ENCODE results near the gene HSD17B4. TPM values are rescaled to one million over a fixed set of nuclear protein-coding genes. Genes with fewer than 3 reads are reported as not detected.

The HSD17B4 gene
- total and polyA plus RNA-seq, 2 of the 13 experiments (the other 11 are each of a cell fraction or from before 2014, with no cell fraction given), result 178 to 399 TPM

GRCh38 chr5:119468286-119468685 lies 16.0 kb downstream of the HSD17B4 start:
- BruUV-seq (replicated peaks), result no TSS peak
- POLR2A ChIA-PET, result no interaction called here
- 93% methylated on average over 1 of the region's 1 CpG for WGBS (ENCODE audit: low lambda C conversion rate)

GRCh38 chr5:119470105-119470763 lies 17.9 kb downstream of the HSD17B4 start:
- H4K20me1 ChIP-seq (ENCODE audit: insufficient read depth, low read length), result peaks cover 4% of the 10 kb centered on the region; the same call in 1 of the 2 replicates
- no peak overlapping the region for H3K9ac ChIP-seq (ENCODE audit: insufficient read depth, low read depth, low read length)
- in situ Hi-C loops (cut with HindIII; ENCODE audit: extremely low pct_ligation_motif_present, low pct_unique_long_range_greater_than_20kb) (loop anchor here (10.0 to 25.0 kb wide), 2 partner anchors 267 to 985 kb away; no protein-coding TSS in a partner anchor), intact Hi-C loops (cut with micrococcal nuclease; ENCODE audit: unreplicated experiment) (loop anchor here (5.0 kb wide), 1 partner anchor 987 kb away; no protein-coding TSS in a partner anchor)
- H3K4me2 ChIP-seq (ENCODE audit: low read depth, low read length), result no peak overlapping the region
- peaks cover 67% of the 10 kb centered on the region for H3K79me2 ChIP-seq (ENCODE audit: insufficient read depth, low read length)
- H2AFZ ChIP-seq (ENCODE audit: low read length), result no peak overlapping the region
- FAIRE-seq (no peak), DNase-seq (ENCODE audit: low spot score) (no peak), ATAC-seq (no peak; the same call in 2 of the 3 replicates)
- no peaks in the 10 kb centered on the region for H3K27me3 ChIP-seq (ENCODE audit: control insufficient read depth in 1 of 2, insufficient read depth in 2 of 2, low read length in 2 of 2)
- H3K27ac ChIP-seq (ENCODE audit: extremely low read length, insufficient read depth, low read length), result no peak overlapping the region
- peaks cover 3 to 13% of the 10 kb centered on the region in 2 experiments; a peak in 3 of 5 replicates for H3K36me3 ChIP-seq (replicated peaks in 1 of 2; ENCODE audit: control insufficient read depth in 1 of 2, insufficient read depth in 2 of 2, low read length in 2 of 2)
- CTCF ChIA-PET (ENCODE audit: low intra/inter-chr PET ratio, low total read pairs), result no interaction called here
- peaks cover 21% of the 10 kb centered on the region for H3K4me1 ChIP-seq (ENCODE audit: insufficient read depth, low read length)
- 100% methylated on average over 2 of the region's 3 CpGs for WGBS (ENCODE audit: low lambda C conversion rate)
- POLR2A ChIA-PET, result no interaction called here
- H3K9me3 ChIP-seq (ENCODE audit: low read length), result peaks cover 10% of the 10 kb centered on the region
- H3K4me3 ChIP-seq (replicated peaks in 1 of 3; ENCODE audit: insufficient read depth in 1 of 3, low read depth in 2 of 3, low read length in 3 of 3), result no peak overlapping the region
- no TSS peak for BruUV-seq (replicated peaks)
- TF ChIP-seq CEBPG (CRISPR knock-in tag; IDR thresholded peaks at IDR 0.05) (no peak), BORCS8-MEF2B (CRISPR knock-in tag; IDR thresholded peaks at IDR 0.05) (no peak), WIZ (CRISPR knock-in tag; IDR thresholded peaks at IDR 0.05) (no peak), E2F2 (CRISPR knock-in tag; IDR thresholded peaks at IDR 0.05; ENCODE audit: borderline replicate concordance) (no peak), MXD4 (CRISPR knock-in tag; IDR thresholded peaks at IDR 0.05) (no peak), ZFP1 (CRISPR knock-in tag; IDR thresholded peaks at IDR 0.05) (no peak)

More at GRCh38 chr5:119468286-119468685, 16.0 kb downstream of the HSD17B4 start:
- no peak for DNase-seq (ENCODE audit: low spot score)
- no peak for ATAC-seq
- H4K20me1 ChIP-seq (ENCODE audit: insufficient read depth, low read length), result peaks cover 4% of the 10 kb centered on the region; the same call in 1 of the 2 replicates
- peaks cover 80% of the 10 kb centered on the region for H3K79me2 ChIP-seq (ENCODE audit: insufficient read depth, low read length)
- intact Hi-C loops (cut with micrococcal nuclease; ENCODE audit: unreplicated experiment) (no loop called here), in situ Hi-C loops (cut with HindIII; ENCODE audit: extremely low pct_ligation_motif_present, low pct_unique_long_range_greater_than_20kb) (loop anchor here (25.0 kb wide), 1 partner anchor 269 kb away; no protein-coding TSS in a partner anchor)
- peaks cover 24% of the 10 kb centered on the region for H3K4me1 ChIP-seq (ENCODE audit: insufficient read depth, low read length)
- no peak overlapping the region for H3K27ac ChIP-seq (ENCODE audit: extremely low read length, insufficient read depth, low read length)
- no peak overlapping the region for H3K4me3 ChIP-seq (replicated peaks in 1 of 3; ENCODE audit: insufficient read depth in 1 of 3, low read depth in 2 of 3, low read length in 3 of 3)
- H2AFZ ChIP-seq (ENCODE audit: low read length), result no peak overlapping the region
- no peak for FAIRE-seq
- H3K9ac ChIP-seq (ENCODE audit: insufficient read depth, low read depth, low read length), result no peak overlapping the region
- peaks cover 10% of the 10 kb centered on the region for H3K9me3 ChIP-seq (ENCODE audit: low read length)
- H3K27me3 ChIP-seq (ENCODE audit: control insufficient read depth in 1 of 2, insufficient read depth in 2 of 2, low read length in 2 of 2), result no peaks in the 10 kb centered on the region
- no peak overlapping the region for H3K4me2 ChIP-seq (ENCODE audit: low read depth, low read length)
- TF ChIP-seq MXD4 (CRISPR knock-in tag; IDR thresholded peaks at IDR 0.05) (no peak), ZNF317 (CRISPR knock-in tag; IDR thresholded peaks at IDR 0.05) (peak; percentile 99), ASH2L (IDR thresholded peaks at IDR 0.05; ENCODE audit: insufficient read length, low read depth, low read length) (no peak)
- peaks cover 1 to 13% of the 10 kb centered on the region in 2 experiments; a peak in 2 of 5 replicates for H3K36me3 ChIP-seq (replicated peaks in 1 of 2; ENCODE audit: control insufficient read depth in 1 of 2, insufficient read depth in 2 of 2, low read length in 2 of 2)
- CTCF ChIA-PET (ENCODE audit: low intra/inter-chr PET ratio, low total read pairs), result no interaction called here
